Chondrocyte (in vitro differentiated cells): ENCODE results near the gene SMG5. TPM values are rescaled to one million over a fixed set of nuclear protein-coding genes. Genes with fewer than 3 reads are reported as not detected.
"Not testable (repeated sequence)": the region's sequence is repeated elsewhere in the genome, so short reads cannot be mapped to it uniquely, and the experiment has no call there.

Experiments used
- DNase-seq: peaks from one replicate; pipeline ENCODE4 v3.0.0; 2021; ENCODE audit warnings: mixed read lengths, low spot score
- H3K27ac Mint-ChIP-seq: one replicate; pipeline ENCODE4 v1.8.0; 2021; ENCODE audit warnings: mild to moderate bottlenecking, moderate library complexity, mixed read lengths; ENCODE audit not compliant: unreplicated experiment
- H3K27me3 Mint-ChIP-seq: 2 replicates; pipeline ENCODE4 v1.8.0; 2021; ENCODE audit warnings: low read depth, mixed read lengths
- H3K36me3 Mint-ChIP-seq: 2 replicates; pipeline ENCODE4 v1.8.0; 2021; ENCODE audit warnings: low read depth, mixed read lengths
- H3K4me1 Mint-ChIP-seq: 2 replicates; pipeline ENCODE4 v1.8.0; 2021; ENCODE audit warnings: low read depth, mild to moderate bottlenecking, mixed read lengths
- H3K4me3 Mint-ChIP-seq: one replicate; pipeline ENCODE4 v1.8.0; 2021; ENCODE audit warnings: mild to moderate bottlenecking, moderate library complexity, mixed read lengths; ENCODE audit not compliant: unreplicated experiment
- H3K9me3 Mint-ChIP-seq: 2 replicates; pipeline ENCODE4 v1.8.0; 2021; ENCODE audit warnings: low read depth, mixed read lengths
- CTCF ChIP-seq: fragments of 200-600 bp; sonication (generic); IDR thresholded peaks from 2 replicates; pipeline ENCODE4 v1.5.0; 2021; ENCODE audit warnings: antibody characterized with exemption, mild to moderate bottlenecking, moderate library complexity
- total RNA-seq: library from RNA; stranded (reverse); gene quantifications from 3 replicates; pipeline ENCODE4 v1.2.1, GENCODE V29; 2021

SMG5 gene
- total RNA-seq, 1 donor from 2014 or later = 73.5 TPM

GRCh38 chr1:156226116-156226538, 56.5 kb downstream of the SMG5 start:
- peaks cover 19% of the 10 kb centered on the region for H3K36me3 Mint-ChIP-seq
- no peak overlapping the region for H3K4me3 Mint-ChIP-seq
- TF ChIP-seq CTCF = no peak
- peaks cover 14% of the 10 kb centered on the region for H3K4me1 Mint-ChIP-seq
- DNase-seq = no peak
- no peaks in the 10 kb centered on the region for H3K27me3 Mint-ChIP-seq
- no peak overlapping the region for H3K27ac Mint-ChIP-seq
- H3K9me3 Mint-ChIP-seq = no peaks in the 10 kb centered on the region

DNA sequence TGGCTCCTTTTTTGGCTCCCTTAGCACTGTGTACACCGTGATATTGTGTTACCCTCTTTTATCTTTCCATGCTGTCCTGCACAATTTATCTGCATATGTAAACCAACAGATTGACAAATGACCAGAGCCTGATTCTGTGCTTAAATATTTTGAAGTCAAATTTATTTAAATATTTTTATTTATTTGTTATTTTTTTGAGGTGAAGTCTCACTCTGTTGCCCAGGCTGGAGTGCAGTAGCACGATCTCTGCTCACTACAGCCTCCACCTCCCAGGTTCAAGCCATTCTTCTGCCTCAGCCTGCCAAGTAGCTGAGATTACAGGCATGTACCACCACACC, 57.0 kb downstream of the SMG5 start:
- peak overlapping the region; percentile 25 for H3K27ac Mint-ChIP-seq
- no peaks in the 10 kb centered on the region for H3K27me3 Mint-ChIP-seq
- peaks cover 23% of the 10 kb centered on the region for H3K36me3 Mint-ChIP-seq
- H3K4me3 Mint-ChIP-seq = no peak overlapping the region
- peaks cover 14% of the 10 kb centered on the region for H3K4me1 Mint-ChIP-seq
- DNase-seq = no peak
- peak; percentile 47 for TF ChIP-seq CTCF
- no peaks in the 10 kb centered on the region for H3K9me3 Mint-ChIP-seq

- Mint-ChIP-seq H3K27ac (no peak overlapping the region), H3K9me3 (no peaks in the 10 kb centered on the region), H3K4me1 (peaks cover 17% of the 10 kb centered on the region), H3K36me3 (peaks cover 20% of the 10 kb centered on the region), H3K27me3 (no peaks in the 10 kb centered on the region), H3K4me3 (no peak overlapping the region)
- no peak for TF ChIP-seq CTCF
- no peak for DNase-seq
Observed at GRCh38 chr1:156221986-156222692, 60.5 kb downstream of the SMG5 start.

DNA sequence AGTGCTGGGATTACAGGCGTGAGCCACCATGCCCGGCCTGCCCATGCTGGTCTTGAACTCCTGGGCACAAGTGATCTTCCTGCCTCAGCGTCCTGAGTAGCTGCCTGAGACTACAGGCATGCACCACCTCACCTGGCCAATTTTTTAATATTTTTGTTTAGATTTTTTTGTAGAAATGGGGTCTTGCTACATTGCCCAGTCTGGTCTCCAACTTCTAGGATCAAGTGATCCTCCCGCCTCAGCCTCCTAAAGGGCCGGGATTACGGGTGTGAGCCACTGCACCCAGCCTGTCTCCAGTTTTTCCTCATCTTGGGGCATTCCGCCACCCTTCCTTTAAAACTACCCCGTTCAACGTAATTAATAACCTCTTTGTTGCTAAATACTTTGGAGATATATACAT, 62.4 kb downstream of the SMG5 start:
- H3K27me3 Mint-ChIP-seq = no peaks in the 10 kb centered on the region

GRCh38 chr1:156217871-156218270, 64.8 kb downstream of the SMG5 start:
- H3K27ac Mint-ChIP-seq = no peak overlapping the region
- peaks cover 13% of the 10 kb centered on the region for H3K36me3 Mint-ChIP-seq
- TF ChIP-seq CTCF = no peak
- no peak overlapping the region for H3K4me3 Mint-ChIP-seq
- peaks cover 21% of the 10 kb centered on the region for H3K4me1 Mint-ChIP-seq
- no peak for DNase-seq
- no peaks in the 10 kb centered on the region for H3K9me3 Mint-ChIP-seq
- no peaks in the 10 kb centered on the region for H3K27me3 Mint-ChIP-seq

More for the DNA sequence above, 62.4 kb downstream of the SMG5 start:
- no peak for DNase-seq
- Mint-ChIP-seq H3K27ac (no peak overlapping the region), H3K36me3 (peaks cover 20% of the 10 kb centered on the region), H3K9me3 (no peaks in the 10 kb centered on the region), H3K4me1 (peaks cover 14% of the 10 kb centered on the region), H3K4me3 (no peak overlapping the region)
- TF ChIP-seq CTCF = no peak

DNA sequence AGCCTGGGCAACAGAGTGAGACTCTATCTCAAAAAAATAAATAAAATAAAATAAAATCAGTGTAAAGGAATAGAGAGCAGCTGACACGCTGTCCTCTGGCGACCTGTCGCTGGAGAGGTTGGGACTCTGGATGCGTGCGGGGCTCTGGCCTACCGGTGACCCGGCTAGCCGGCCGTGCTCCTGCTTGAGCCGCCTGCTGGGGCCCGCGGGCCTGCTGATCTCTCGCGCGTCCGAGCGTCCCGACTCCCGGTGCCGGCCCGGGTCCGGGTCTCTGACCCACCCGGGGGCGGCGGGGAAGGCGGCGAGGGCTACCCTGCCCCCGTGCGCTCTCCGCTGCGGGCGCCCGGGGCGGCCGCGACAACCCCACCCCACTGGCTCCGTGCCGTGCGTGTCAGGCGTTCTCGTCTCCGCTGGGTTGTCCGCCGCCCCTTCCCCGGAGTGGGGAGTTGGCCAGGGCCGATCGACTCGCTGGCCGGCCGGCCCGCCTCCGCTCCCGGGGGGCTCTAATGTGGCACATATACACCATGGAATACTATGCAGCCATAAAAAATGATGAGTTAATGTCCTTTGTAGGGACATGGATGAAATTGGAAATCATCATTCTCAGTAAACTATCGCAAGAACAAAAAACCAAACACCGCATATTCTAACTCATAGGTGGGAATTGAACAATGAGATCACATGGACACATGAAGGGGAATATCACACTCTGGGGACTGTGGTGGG, 66.1 kb downstream of the SMG5 start:
- not testable (repeated sequence) for H3K4me3 Mint-ChIP-seq, DNase-seq, H3K27ac Mint-ChIP-seq, H3K36me3 Mint-ChIP-seq, H3K27me3 Mint-ChIP-seq, H3K9me3 Mint-ChIP-seq
- peaks cover 20% of the 10 kb centered on the region for H3K4me1 Mint-ChIP-seq
